Retinal pigment epithelial cell (primary cell): Measurements from ENCODE around the gene ANO4.

Source experiments
- DNase-seq: peaks from one replicate; pipeline ENCODE4 v3.0.0-alpha.2; 2010; ENCODE audit warnings: low read depth
- H3K4me3 ChIP-seq: 2 replicates; pipeline ENCODE4 v1.5.1; 2011; ENCODE audit warnings: mild to moderate bottlenecking, low read length, control low read depth, moderate library complexity
- CTCF ChIP-seq: conservative IDR thresholded peaks from 2 replicates; pipeline ENCODE4 v1.5.1; 2011; ENCODE audit warnings: low read depth, low read length, control low read depth, inconsistent platforms

Gene ANO4

GRCh38 chr12:100795800-100796179 is 1.2 kb downstream of the ANO4 start:
- DNase-seq: no peak
- no peak overlapping the region for H3K4me3 ChIP-seq
- TF ChIP-seq CTCF: no peak

GRCh38 chr12:100796621-100797020 is 2.0 kb downstream of the ANO4 start:
- TF ChIP-seq CTCF: no peak
- DNase-seq: no peak
- H3K4me3 ChIP-seq: no peak overlapping the region

- no peak overlapping the region for H3K4me3 ChIP-seq
- TF ChIP-seq CTCF: no peak
- no peak for DNase-seq
Observed at GRCh38 chr12:100797246-100797645, 2.7 kb downstream of the ANO4 start.

- H3K4me3 ChIP-seq: no peak overlapping the region
- no peak for DNase-seq
- TF ChIP-seq CTCF: no peak
Observed at GRCh38 chr12:100797786-100798185, 3.2 kb downstream of the ANO4 start.

GRCh38 chr12:100798286-100799160 is 3.9 kb downstream of the ANO4 start:
- DNase-seq: no peak
- no peak overlapping the region for H3K4me3 ChIP-seq
- TF ChIP-seq CTCF: no peak

GRCh38 chr12:100799770-100800169 is 5.2 kb downstream of the ANO4 start:
- no peak for DNase-seq

More at GRCh38 chr12:100799770-100800169, 5.2 kb downstream of the ANO4 start:
- H3K4me3 ChIP-seq: no peak overlapping the region
- TF ChIP-seq CTCF: no peak
